Glutamatergic neuron (in vitro differentiated cells): Measurements from ENCODE around the gene C4BPA. TPM values are rescaled to one million over a fixed set of nuclear protein-coding genes. Genes with fewer than 3 reads are reported as not detected.

Source experiments
- DNase-seq: peaks from one replicate; pipeline ENCODE4 v3.0.0; 2022
- H3K27ac Mint-ChIP-seq: one replicate; pipeline ENCODE4 v1.8.0; 2020; ENCODE audit warnings: mild to moderate bottlenecking, mixed read lengths, inconsistent platforms; ENCODE audit not compliant: unreplicated experiment
- H3K27me3 Mint-ChIP-seq: one replicate; pipeline ENCODE4 v1.8.0; 2020; ENCODE audit warnings: mild to moderate bottlenecking, moderate library complexity, mixed read lengths, inconsistent platforms; ENCODE audit not compliant: unreplicated experiment
- H3K36me3 Mint-ChIP-seq: one replicate; pipeline ENCODE4 v1.8.0; 2020; ENCODE audit warnings: mild to moderate bottlenecking, mixed read lengths, inconsistent platforms; ENCODE audit not compliant: unreplicated experiment
- H3K4me1 Mint-ChIP-seq: one replicate; pipeline ENCODE4 v1.8.0; 2020; ENCODE audit warnings: mild to moderate bottlenecking, low read depth, mixed read lengths, inconsistent platforms; ENCODE audit not compliant: unreplicated experiment
- H3K4me3 Mint-ChIP-seq: one replicate; pipeline ENCODE4 v1.8.0; 2020; ENCODE audit warnings: mild to moderate bottlenecking, mixed read lengths, inconsistent platforms; ENCODE audit not compliant: unreplicated experiment
- H3K9me3 Mint-ChIP-seq: one replicate; pipeline ENCODE4 v1.8.0; 2020; ENCODE audit warnings: mild to moderate bottlenecking, moderate library complexity, mixed read lengths, inconsistent platforms; ENCODE audit not compliant: unreplicated experiment
- total RNA-seq: library from RNA; stranded (reverse); fragmentation: NEBNext Ultra II Directional; extraction: Animal tissue kit (Norgen Biotek cat#: 25700); gene quantifications from one replicate; pipeline ENCODE4 v1.2.1, GENCODE V29; 2021; ENCODE audit not compliant: unreplicated experiment
- TF ChIP-seq, protein P1 (sequence below): fragments of 200-600 bp; sonication (generic); IDR thresholded peaks from one replicate; pipeline ENCODE4 v1.5.0; 2021; ENCODE audit not compliant: partially characterized antibody, unreplicated experiment

Gene C4BPA
- total RNA-seq, 1 donor from 2014 or later, result not detected

DNA sequence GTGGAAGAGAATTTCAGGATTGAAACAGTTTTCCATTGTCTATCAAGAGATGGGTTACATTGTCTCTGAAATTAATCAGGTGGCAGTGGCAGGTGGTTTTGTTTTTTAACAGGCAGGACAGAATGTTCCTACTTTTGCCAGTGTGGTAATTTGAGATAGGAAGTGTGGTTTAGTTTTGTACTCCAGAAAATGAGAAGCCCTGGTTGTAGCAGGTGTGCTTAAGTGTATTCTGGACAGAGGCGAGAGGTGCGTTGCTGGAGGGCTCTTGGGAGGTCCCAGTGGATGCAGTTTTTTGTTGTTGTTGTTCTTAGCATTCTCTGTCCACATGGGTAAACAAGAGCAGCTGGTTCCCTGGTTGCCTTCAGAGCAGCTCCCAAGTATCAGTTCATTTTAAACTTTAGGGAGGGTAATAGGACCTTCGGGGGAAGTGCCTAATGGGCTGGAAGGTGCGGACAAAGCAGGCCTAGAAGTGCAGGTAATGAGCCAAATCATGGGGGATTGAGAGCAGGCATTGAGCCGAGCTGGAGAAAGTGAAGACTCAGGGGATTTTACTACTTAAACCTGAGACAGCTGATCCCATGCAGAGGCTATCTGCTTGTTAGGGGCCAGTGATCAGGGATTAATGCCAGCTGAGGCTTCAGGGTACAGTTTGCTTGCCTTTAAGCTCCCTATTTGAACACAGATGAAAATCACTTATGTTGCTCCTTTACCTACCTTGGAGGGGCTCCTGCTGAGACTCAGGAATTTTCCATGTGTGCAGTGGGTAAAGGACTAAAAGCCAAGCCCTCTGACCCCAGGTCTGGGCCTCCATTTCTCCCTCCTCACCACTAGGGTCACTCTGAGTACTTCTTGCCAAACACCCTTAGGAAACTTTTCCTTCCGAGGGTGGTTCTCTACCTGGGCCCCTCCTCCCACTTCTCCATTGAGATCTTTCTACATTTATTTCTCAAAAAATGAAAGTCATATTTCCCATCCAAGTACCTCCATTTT lies 44.9 kb upstream of the C4BPA start:
- Mint-ChIP-seq H3K27me3 (no peaks in the 10 kb centered on the region), H3K4me1 (peaks cover 8% of the 10 kb centered on the region), H3K27ac (peak overlapping the region; percentile 26), H3K36me3 (no peaks in the 10 kb centered on the region), H3K4me3 (no peak overlapping the region), H3K9me3 (no peaks in the 10 kb centered on the region)
- no peak for DNase-seq
- TF ChIP-seq, protein P1, sequence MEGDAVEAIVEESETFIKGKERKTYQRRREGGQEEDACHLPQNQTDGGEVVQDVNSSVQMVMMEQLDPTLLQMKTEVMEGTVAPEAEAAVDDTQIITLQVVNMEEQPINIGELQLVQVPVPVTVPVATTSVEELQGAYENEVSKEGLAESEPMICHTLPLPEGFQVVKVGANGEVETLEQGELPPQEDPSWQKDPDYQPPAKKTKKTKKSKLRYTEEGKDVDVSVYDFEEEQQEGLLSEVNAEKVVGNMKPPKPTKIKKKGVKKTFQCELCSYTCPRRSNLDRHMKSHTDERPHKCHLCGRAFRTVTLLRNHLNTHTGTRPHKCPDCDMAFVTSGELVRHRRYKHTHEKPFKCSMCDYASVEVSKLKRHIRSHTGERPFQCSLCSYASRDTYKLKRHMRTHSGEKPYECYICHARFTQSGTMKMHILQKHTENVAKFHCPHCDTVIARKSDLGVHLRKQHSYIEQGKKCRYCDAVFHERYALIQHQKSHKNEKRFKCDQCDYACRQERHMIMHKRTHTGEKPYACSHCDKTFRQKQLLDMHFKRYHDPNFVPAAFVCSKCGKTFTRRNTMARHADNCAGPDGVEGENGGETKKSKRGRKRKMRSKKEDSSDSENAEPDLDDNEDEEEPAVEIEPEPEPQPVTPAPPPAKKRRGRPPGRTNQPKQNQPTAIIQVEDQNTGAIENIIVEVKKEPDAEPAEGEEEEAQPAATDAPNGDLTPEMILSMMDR, result peak; percentile 29

DNA sequence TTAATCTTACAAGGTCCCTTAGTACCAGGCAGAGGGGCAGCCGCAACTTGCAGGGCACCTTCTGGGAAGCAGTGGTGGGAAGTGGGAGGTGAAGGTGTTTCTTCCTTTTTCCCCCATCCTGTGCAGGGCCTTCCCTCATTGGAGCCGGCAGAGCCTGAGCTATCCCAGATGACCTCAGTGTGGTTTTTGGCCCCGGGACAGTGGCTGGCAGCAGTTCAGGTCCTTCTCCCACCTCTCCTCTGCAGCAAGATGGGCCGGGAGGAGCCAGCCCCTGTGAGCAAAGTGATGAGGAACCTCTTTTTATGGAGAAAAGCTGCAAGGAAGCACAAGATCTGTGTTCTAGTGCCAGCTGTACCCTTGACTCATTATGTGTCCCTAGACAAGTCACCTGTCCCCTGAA lies 44.2 kb upstream of the C4BPA start:
- no peak overlapping the region for H3K4me3 Mint-ChIP-seq
- H3K9me3 Mint-ChIP-seq, result no peaks in the 10 kb centered on the region
- no peaks in the 10 kb centered on the region for H3K27me3 Mint-ChIP-seq
- no peaks in the 10 kb centered on the region for H3K36me3 Mint-ChIP-seq
- peaks cover 8% of the 10 kb centered on the region for H3K4me1 Mint-ChIP-seq
- no peak overlapping the region for H3K27ac Mint-ChIP-seq
- DNase-seq, result no peak
- TF ChIP-seq, protein P1, result no peak

DNA sequence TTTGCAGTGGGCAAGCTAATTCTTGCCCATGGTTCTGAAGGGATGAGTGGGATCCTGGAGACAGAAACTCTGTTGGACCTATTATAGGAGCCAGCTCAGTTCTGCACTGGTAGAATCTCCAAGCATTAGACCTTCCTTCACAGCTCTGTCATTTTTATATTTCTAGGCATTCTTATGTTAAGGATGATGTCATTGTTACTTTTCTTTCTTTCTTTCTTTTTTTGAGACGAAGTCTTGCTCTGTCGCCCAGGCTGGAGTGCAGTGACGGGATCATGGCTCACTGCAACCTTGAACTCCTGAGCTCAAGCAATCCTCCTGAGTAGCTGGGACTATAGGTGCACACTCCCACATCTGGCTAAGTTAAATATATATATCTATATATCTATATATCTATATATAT lies 43.4 kb upstream of the C4BPA start:
- Mint-ChIP-seq H3K27me3 (no peaks in the 10 kb centered on the region), H3K4me1 (peaks cover 8% of the 10 kb centered on the region)
- no peak for DNase-seq

DNA sequence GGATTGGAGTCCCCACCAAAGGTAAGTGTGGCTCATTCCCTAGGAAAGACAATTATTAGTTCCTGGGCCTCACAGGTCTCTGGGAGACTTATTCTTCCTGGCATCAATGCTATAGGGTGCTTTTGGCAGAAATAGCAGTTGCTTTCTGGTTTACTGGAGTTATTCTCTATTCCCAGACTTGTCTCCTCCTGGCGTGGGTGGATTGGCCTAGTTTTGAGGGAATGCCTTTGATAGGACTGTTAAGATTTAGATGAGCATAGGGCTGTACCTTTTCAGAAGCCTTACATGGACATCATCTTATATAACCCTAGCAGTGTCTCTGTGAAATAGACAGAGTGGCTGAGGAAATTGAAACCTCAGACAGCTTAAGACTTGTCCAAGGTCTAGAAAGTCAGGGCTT lies 42.0 kb upstream of the C4BPA start:
- H3K9me3 Mint-ChIP-seq, result no peaks in the 10 kb centered on the region
- no peak overlapping the region for H3K4me3 Mint-ChIP-seq
- no peak for DNase-seq
- H3K27me3 Mint-ChIP-seq, result no peaks in the 10 kb centered on the region
- TF ChIP-seq, protein P1, result no peak
- no peak overlapping the region for H3K27ac Mint-ChIP-seq
- H3K4me1 Mint-ChIP-seq, result peaks cover 8% of the 10 kb centered on the region
- no peaks in the 10 kb centered on the region for H3K36me3 Mint-ChIP-seq

More for the DNA sequence above, 43.4 kb upstream of the C4BPA start:
- Mint-ChIP-seq H3K36me3 (no peaks in the 10 kb centered on the region), H3K9me3 (no peaks in the 10 kb centered on the region), H3K4me3 (no peak overlapping the region), H3K27ac (no peak overlapping the region)
- TF ChIP-seq, protein P1, result no peak

DNA sequence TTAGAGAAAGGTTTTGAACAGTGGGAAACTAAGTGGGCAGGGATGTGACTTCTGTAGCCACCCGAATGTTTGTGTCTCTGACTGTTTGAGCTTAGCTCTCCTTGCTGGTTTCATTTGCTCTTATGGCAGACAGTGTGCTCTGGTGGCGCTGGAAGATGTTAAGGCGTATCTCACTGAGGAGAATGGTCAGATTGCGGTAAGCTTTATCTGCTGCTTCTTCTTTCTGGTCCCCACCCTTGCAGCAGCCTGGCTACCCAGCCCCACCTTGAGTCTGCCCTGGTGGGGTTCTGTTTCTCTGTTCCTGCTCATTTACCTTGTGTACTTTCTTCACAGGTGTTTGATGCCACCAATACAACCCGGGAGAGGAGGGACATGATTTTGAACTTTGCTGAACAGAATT lies 41.0 kb upstream of the C4BPA start:
- H3K9me3 Mint-ChIP-seq, result no peaks in the 10 kb centered on the region
- DNase-seq, result no peak
- no peaks in the 10 kb centered on the region for H3K27me3 Mint-ChIP-seq
- H3K4me1 Mint-ChIP-seq, result peaks cover 8% of the 10 kb centered on the region
- TF ChIP-seq, protein P1, result no peak
- H3K27ac Mint-ChIP-seq, result no peak overlapping the region
- H3K36me3 Mint-ChIP-seq, result no peaks in the 10 kb centered on the region
- H3K4me3 Mint-ChIP-seq, result no peak overlapping the region
